ENCODE results near the gene MUCL3.

- TF ChIP-seq CTCF (IDR thresholded peaks at IDR 0.05; ENCODE audit: low read depth, low read length, poor library complexity, severe bottlenecking): no peak
- no peak for TF ChIP-seq EZH2phosphoT487 (IDR thresholded peaks at IDR 0.05; ENCODE audit: borderline replicate concordance, low read length)
Measured at GRCh38 chr6:30988209-30988825, 47.5 kb downstream of the MUCL3 start.

All from DOHH2 (cell line).